GM03348 (cell line): ENCODE data around the gene SPDYE8.
"Not testable (repeated sequence)": the region's sequence is repeated elsewhere in the genome, so short reads cannot be mapped to it uniquely, and the experiment has no call there.

ENCODE experiments used
- DNase-seq: peaks from one replicate; pipeline ENCODE4 v3.0.0; 2012; ENCODE audit warnings: low spot score

SPDYE8 gene, protein sequence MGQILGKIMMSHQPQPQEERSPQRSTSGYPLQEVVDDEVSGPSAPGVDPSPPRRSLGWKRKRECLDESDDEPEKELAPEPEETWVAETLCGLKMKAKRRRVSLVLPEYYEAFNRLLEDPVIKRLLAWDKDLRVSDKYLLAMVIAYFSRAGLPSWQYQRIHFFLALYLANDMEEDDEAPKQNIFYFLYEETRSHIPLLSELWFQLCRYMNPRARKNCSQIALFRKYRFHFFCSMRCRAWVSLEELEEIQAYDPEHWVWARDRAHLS

DNA sequence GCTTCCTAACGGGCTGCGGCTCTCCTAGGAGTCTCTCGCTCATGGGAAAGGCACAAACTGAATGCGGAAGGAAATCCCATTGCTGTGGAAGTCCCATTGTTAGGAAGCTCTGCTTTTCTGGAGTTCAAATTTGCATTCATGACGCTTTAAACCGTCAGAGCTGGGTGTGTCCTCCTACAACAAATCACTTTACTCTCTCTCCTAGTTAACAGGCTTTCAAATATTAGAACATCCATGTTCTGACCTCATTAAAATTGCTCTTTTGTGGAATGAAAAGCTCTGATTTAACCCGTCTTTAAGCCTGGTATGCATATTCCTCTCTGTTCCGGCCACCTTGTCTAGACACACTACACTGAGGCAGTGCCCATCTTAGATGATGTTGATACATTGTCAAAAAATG is at the start of gene SPDYE8:
TSS of gene SPDYE8 (minus strand) at position 101 of the 400 bp plus-strand sequence. CDS start 1,800 bp downstream, outside the sequence.
- DNase-seq, result not testable (repeated sequence)

- not testable (repeated sequence) for DNase-seq
Observed at GRCh38 chr7:73057811-73058210, 28.2 kb upstream of the SPDYE8 start, which contains the start of gene SPDYE11. TSS of gene SPDYE11 (minus strand) at chr7:73057911. CDS start at chr7:73056111, 1,800 bp downstream.

GRCh38 chr7:73006491-73006890 is 23.1 kb downstream of the SPDYE8 start:
- DNase-seq, result not testable (repeated sequence)

DNA sequence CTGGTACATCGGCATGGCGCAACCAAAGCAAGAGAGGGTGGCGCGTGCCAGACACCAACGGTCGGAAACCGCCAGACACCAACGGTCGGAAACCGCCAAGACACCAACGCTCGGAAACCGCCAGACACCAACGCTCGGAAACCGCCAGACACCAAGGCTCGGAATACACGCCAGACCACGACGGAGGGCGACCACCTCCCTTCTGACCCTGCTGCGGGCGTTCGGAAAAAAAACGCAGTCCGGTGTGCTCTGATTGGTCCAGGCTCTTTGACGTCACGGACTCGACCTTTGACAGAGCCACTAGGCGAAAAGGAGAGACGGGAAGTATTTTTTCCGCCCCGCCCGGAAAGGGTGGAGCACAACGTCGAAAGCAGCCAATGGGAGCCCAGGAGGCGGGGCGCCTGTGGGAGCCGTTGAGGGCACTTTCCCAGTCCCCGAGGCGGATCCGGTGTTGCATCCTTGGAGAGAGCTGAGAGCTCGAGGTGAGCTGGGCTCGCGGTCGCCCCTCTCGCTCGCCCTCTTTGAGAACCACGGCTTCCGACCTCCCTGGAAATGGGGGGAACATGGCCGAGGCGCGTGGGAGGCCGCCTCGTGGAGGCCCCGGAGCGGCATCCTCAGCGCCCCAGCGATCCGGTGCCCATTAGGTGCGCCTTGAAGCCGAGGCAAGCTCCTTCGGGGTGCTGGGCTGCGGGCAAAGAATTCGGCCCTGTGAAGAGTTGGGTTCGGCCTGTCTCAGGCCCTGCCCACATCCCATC is 23.7 kb downstream of the SPDYE8 start:
- not testable (repeated sequence) for DNase-seq

GRCh38 chr7:73005356-73005692 is 24.2 kb downstream of the SPDYE8 start:
- not testable (repeated sequence) for DNase-seq

- DNase-seq, result not testable (repeated sequence)
Observed at GRCh38 chr7:72997887-72998468, 31.6 kb downstream of the SPDYE8 start.

- DNase-seq, result not testable (repeated sequence)
Observed at GRCh38 chr7:72997447-72997846, 32.1 kb downstream of the SPDYE8 start.

- not testable (repeated sequence) for DNase-seq
Observed at GRCh38 chr7:72995484-72995883, 34.1 kb downstream of the SPDYE8 start.

GRCh38 chr7:72990146-72990913 is 39.2 kb downstream of the SPDYE8 start:
- not testable (repeated sequence) for DNase-seq

- DNase-seq, result not testable (repeated sequence)
Observed at GRCh38 chr7:72982084-72982483, 47.5 kb downstream of the SPDYE8 start.

- not testable (repeated sequence) for DNase-seq
Observed at GRCh38 chr7:72980382-72980781, 49.2 kb downstream of the SPDYE8 start.

DNA sequence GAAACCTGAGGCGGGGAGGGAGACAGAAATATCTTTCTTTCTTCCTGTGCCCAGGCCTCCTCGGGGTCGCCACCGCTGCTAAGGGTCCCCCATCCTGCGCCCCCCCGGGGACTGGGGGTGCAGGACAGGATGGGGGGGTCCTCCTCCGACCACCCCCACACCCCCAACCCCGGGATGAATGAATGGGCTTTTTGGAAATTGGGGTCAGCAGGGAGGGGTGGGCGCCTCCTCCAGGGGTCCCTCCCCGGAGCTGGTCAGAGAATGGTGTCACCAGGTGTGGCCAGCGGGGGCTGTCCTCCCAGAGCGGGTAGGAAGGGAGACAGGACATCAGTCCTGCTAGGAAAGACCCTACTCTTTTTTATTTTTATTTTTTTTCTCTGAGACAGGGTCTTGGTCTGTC is 53.1 kb downstream of the SPDYE8 start:
- not testable (repeated sequence) for DNase-seq

- not testable (repeated sequence) for DNase-seq
Observed at GRCh38 chr7:72975656-72976286, 53.8 kb downstream of the SPDYE8 start.

DNA sequence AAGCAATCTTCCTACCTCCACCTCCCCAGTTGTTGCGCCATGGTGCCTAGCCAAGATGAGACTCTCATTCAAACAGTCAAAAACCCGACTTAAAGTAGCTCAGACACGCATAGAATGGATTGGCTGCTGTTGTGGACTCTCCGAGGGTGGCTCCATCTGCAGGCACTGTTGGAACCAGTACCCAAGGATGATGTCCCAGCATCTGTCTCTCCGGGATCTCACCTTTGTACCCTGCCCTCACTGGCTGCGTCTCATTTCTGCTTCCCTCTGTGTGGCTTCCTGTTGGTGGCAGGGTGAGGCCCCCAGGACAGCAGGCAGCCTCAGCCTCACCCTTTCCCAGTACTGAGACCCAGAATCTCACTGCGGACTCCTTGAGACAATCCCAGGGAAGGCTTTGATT is 54.8 kb downstream of the SPDYE8 start:
- DNase-seq, result not testable (repeated sequence)

DNA sequence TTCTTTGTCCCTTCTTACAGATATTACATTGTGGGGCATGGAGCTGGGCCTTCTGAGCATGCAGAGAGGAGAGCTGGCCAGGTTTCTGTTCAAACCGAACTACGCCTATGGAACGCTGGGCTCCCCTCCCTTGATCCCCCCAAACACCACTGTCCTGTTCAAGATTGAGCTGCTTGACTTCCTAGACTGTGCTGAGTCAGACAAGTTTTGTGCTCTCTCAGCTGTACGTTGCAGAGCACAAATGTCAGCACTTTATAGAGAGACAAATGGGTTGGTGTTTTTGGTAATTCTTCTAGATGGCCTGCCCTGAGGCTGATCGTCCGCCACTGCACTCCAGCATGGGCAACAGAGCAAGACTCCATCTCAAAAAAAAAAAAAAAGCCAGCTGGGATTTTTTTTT is 58.1 kb downstream of the SPDYE8 start:
- DNase-seq, result not testable (repeated sequence)
